Measurements from ENCODE around the gene TTLL3.

TTLL3 gene

DNA sequence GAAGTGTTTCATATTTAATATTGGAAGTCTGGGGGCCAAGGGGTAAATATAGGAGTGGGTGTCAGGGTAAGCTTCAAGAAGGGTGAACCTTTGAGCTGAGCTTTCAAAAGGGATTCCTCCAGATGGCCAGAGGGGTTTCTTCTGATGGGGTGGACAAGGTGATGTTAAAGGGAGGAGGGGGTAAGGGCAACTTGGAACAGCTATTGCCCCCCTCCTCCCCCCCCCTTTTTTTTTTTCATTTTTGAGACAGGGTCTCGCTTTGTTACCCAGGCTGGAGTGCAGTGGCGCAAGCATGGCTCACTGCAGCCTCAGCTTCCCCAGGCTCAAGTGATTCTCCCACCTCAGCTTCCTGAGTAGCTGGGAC lies 2.1 kb upstream of the TTLL3 start:
- no peak for DNase-seq

DNA sequence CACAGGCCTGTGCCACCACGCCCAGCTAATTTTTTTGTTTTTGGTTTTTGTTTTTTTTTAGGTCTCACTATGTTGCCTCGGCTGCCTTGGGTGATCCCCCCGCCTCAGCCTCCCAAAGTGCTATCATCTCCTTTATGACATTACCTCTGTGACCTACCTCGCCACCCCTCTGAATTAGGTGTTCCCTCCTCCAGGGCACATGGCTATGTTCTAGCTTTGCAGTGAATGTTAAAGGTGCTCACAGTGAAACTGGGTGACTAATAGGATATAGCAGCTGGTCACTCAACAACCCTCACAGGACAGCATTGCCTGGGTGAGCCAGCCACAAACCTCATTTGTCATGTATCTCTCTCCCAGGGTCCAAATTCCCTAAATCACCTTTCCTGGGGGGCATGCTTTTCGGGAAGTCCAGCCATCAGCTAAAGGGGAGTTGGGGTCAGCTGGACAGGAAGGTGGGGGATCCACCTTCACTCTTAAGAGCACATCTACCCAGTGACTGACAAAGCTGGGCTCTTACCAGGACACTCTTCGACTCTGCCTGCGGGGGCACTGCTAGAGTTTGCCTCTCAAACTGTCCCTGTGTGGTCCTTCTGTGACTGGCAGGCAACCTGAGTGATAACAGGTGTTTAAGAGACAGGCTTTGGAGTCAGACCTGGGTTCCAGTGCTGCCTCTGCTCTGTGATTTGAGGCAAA lies 1.6 kb upstream of the TTLL3 start:
- DNase-seq: peak; percentile 60

GRCh38 chr3:9809239-9809614 lies 835 bp upstream of the TTLL3 start:
- no peak for DNase-seq

DNA sequence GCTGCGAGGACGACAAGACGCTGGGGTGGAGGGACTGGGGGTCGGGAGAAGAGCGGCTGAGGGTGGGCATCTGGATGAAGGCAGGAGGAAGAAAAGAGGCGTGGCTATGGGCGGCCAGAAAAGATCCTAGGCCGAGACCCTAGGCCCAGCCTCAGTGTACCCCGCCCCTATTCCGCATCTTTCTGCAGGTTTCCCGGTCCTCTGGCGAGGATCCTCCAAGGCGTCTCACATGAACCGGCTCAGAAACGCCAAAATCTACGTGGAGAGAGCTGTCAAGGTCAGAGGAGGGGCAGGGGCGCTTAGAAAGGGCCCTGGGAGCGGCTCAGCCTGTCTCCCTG lies 340 bp downstream of the TTLL3 start:
- DNase-seq: no peak

DNA sequence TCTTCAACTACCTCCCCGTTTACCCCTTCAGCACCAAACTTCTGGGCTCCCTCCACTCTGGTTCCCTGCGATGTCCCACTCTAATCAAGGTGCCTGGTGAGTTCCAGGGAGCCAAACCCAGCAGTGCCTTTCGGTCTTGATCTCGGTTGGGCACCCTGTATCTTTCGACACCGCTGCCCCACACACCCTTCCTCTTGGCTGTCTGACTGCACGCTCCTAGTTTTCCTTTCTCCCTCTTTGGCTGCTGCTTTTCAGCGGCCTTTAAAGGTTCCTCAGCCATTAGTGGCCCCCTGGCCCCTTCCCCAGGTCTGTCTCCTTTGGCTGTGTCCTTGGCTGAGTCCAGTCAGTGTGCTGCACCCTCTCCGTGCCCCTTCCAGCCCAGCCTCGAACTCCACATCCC lies 784 bp downstream of the TTLL3 start:
- DNase-seq: no peak

DNA sequence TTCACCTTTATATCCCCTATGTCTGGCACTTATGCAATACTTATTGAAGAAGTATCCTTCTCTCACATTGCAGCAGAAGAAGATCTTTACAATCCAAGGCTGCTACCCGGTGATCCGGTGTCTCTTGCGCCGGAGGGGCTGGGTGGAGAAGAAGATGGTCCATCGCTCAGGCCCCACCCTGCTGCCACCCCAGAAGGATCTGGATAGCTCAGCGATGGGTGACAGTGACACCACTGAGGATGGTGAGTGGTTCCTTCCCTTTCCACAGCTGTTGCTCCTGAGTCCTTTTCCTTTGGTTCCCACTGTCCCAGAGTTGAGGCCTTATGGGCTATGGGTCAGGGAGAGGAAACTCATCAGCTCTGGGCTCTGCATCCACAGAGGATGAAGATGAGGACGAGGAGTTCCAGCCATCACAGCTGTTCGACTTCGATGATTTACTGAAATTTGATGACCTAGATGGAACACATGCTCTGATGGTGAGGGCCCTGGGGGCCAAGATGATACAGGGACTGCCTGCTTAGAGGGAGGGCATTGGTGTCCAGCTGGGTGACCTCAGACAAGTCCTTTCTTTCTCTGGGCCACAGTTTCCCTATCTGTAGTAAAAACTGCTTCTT lies 2.9 kb downstream of the TTLL3 start:
- DNase-seq: no peak

DNA sequence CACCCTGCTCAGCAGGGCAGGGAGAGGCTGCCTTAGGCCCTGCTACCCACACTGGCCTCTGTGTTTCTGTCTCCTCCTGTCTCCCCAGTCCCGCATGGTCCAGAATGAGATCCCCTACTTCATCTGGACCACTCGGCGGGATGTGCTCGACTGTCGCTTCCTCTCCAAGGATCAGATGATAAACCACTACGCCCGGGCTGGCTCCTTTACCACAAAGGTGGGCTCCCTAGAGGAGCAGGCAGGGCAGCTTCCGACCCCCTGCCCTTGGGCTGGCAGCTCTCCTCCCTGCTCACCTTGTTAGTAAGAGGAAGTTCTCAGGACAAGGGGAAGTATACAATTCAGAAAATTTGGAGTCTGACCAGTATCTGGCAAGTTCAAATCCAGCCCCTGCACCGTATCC lies 5.9 kb downstream of the TTLL3 start:
- no peak for DNase-seq

DNA sequence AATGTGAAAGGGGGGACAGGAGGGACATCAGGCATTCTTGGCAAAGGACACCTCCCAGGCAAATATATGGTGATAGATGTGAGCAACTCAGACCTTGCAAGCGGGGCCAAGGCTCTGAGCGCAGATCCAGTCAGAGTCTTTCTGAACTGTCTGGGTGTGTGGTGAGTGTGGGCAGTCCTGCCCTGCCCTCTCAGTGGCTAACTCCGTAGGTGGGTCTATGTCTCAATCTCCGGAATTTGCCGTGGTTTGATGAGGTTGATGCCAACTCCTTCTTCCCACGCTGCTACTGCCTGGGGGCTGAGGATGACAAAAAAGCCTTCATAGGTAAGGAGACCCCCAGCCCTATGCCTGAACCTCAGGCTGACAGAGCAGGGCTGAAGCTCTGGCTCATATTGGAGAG lies 7.4 kb downstream of the TTLL3 start:
- no peak for DNase-seq

- no peak for DNase-seq
Measured at GRCh38 chr3:9818666-9819335, 8.7 kb downstream of the TTLL3 start.

- no peak for DNase-seq
Measured at GRCh38 chr3:9820543-9820942, 10.5 kb downstream of the TTLL3 start.

DNA sequence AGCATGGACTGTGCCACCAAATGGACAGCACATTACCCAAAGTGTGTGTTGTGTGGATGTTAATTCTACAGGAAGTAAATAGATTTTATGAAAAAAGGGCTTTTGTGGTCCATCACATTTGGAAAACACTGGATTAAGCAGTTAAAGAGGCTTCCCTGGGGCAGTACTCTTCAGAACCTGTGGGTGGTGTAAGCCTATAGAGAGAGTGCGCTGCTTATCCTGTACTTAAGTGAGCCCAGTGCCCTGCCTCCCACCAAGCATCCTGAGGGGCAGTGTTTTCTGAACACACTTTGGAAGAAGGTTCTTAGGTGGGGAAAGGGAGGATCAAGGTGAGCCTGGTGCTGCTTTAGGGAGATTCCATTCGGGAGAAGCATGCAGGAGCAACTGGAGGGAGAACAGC lies 10.9 kb downstream of the TTLL3 start:
- no peak for DNase-seq

- no peak for DNase-seq
Measured at GRCh38 chr3:9825451-9826040, 15.5 kb downstream of the TTLL3 start.

DNA sequence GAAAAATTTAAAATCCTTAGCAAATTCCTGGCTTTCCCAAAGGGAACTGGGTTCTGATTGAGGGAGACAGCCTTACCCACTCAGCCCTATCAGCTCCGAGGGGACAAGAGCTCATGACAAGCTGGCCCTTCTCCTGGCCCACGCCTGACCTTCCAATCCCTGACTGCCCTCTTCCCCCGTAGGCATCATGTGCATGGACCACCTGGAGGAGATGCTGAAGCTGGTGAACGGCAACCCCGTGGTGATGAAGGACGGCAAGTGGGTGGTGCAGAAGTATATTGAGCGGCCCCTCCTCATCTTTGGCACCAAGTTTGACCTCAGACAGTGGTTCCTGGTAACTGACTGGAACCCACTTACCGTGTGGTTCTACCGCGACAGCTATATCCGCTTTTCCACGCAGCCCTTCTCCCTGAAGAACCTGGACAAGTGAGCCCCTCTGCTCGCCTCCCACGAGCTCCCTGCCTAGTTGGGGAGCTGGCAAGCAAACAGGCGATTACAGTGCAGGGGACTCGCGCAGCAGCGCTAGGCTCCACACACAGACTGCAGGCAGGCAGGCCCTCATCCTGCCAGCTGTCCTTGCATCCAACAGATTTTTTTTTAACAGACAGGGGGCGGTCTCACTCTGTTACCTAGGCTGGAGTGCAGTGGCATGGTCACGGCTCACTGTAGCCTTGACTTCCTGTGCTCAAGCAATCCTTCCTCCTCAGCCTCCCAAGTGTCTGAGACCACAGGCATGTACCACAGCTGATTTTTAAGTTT lies 16.9 kb downstream of the TTLL3 start:
- peak; percentile 36 for DNase-seq

DNA sequence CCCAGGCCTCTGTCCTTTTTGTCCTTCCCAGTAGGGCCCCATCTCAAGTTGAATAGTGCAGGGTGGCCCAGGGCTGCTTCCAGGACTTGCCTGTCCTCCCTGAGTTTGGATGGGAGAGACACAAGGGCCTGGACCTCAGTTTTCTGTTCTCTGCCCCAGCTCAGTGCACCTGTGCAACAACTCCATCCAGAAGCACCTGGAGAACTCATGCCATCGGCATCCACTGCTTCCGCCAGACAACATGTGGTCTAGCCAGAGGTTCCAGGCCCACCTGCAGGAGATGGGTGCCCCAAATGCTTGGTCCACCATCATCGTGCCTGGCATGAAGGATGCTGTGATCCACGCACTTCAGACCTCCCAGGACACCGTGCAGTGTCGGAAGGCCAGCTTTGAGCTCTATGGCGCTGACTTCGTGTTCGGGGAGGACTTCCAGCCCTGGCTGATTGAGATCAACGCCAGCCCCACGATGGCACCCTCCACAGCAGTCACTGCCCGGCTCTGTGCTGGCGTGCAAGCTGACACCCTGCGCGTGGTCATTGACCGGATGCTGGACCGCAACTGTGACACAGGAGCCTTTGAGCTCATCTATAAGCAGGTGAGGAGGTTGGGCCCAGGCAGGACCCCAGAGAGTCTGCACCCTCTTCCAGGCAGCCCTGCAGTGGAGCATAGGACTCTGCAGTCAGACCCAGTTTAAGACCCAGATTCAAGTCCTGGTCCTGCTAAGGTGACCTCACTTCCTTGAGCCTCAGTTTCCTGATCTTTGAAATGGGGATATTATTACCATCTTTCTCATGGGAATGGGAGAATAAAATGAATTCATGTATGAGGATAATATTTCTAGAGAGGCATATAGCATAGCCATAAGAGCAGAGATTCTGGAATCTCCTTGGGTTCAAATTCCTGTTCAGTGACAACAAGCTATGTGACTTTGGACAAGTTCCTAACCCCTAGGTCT lies 19.0 kb downstream of the TTLL3 start:
- DNase-seq: no peak

DNA sequence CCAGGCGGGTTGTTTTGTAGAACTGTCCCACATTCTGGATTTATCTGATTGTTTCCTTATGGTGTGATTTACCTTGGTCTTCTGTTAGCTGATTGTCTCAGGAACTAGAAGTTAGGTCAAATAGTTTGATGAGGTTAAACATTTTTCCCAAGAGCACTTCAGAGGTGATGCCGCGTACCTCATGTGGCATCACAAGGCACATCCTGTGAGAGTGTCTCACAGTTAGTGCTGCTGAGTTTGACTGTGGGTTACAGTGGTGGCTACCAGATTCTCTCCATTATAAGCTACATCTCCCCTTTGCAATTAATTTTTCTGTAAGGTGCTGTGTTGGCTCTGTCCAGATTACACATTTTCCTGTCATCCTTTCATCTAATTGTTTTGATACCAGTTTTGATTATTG lies 21.2 kb downstream of the TTLL3 start:
- no peak for DNase-seq

GRCh38 chr3:9833078-9833477 lies 23.0 kb downstream of the TTLL3 start:
- DNase-seq: no peak

GRCh38 chr3:9834520-9835380 lies 24.7 kb downstream of the TTLL3 start:
- DNase-seq: no peak

DNA sequence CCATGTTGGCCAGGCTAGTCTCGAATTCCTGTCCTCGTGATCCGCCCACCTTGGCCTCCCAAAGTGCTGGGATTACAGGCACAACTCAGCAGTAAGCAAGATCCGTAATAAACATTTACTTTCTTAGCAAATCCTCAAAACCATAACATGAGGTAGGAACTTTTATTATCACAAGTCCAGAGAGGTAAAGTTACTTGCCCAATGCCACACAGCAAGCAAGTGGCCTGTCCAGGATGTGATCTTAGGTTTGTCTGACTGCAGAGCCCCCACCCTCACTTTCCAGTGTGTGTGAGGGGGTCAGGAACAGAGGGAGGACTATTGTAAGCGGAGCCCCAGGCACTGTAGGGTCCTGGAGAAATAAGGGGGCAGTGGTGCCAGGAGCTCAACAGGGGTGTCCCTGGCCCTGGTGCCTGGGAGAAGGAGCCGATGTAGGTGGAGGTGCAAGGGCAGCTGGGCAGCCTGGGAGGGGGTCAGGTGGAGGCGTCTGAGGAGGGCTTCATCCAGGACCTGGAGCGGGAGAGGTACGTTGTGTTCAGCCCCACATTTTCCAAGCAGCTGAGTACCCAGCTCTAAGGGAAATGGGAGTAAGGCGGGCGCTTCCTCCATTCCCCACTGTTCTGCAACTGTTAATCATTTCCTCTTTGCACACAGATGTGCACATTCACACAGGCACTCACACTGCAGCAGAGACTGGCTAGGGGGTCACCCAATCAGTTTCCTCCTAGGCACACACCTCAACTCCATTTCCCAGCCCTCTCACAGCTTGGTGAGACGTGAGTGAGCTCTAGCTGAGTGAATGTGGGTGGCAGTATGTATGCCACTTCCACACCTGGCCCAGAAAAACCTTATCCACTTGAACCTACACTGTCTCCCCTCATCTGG lies 27.9 kb downstream of the TTLL3 start:
- DNase-seq: no peak

DNA sequence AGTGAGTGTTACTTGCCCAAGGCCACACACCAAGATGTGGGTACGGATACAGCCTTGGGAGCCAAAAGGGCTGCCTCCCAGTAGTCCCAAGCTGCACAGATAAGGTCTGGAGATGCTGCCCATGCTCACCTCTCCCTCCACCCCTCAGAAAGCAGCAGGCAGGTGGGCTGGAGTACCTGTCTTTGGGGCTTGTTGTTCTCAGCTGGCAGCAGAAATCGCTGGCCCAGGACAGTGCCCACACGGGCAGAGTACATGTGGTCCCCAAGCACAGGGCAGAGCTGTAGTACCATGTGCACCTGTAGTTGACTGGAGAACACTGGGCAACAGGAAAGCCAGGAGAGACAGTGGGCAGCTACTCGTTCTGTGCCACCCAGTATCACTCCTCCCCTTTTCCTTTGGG lies 28.8 kb downstream of the TTLL3 start:
- no peak for DNase-seq

GRCh38 chr3:9841015-9841414 lies 31.0 kb downstream of the TTLL3 start:
- no peak for DNase-seq

Measured in CD4-positive, alpha-beta T cell treated with Interleukin-17A for 1 hour (primary cell).